Mucosa of rectum (tissue), 2 donors: ENCODE results near the gene SETD1B.
"Not testable (repeated sequence)": the region's sequence is repeated elsewhere in the genome, so short reads cannot be mapped to it uniquely, and the experiment has no call there.

Experiments used
- H3K27ac ChIP-seq, 2 donors: one replicate each; pipeline ENCODE4 v1.7.0; 2013; ENCODE audit warnings: inconsistent platforms in 2 of 2, low read depth in 2 of 2, low read length in 2 of 2
- H3K27me3 ChIP-seq, 2 donors: one replicate each; pipeline ENCODE4 v1.7.0; 2013; ENCODE audit warnings: low read length in 2 of 2; ENCODE audit not compliant: control insufficient read depth in 2 of 2, insufficient read depth in 2 of 2
- H3K36me3 ChIP-seq, 2 donors: one replicate each; pipeline ENCODE4 v1.7.0; 2013; ENCODE audit warnings: low read length in 2 of 2; ENCODE audit not compliant: control insufficient read depth in 2 of 2, insufficient read depth in 2 of 2
- H3K4me1 ChIP-seq, 2 donors: one replicate each; pipeline ENCODE4 v1.7.0; 2013; ENCODE audit warnings: low read length in 2 of 2, mild to moderate bottlenecking in 1 of 2; ENCODE audit not compliant: control insufficient read depth in 2 of 2, insufficient read depth in 2 of 2
- H3K4me3 ChIP-seq, 2 donors: one replicate each; pipeline ENCODE4 v1.7.0; 2013; ENCODE audit warnings: low read length in 2 of 2
- H3K9ac ChIP-seq, 2 donors: one replicate each; pipeline ENCODE4 v1.7.0; 2013; ENCODE audit warnings: low read length in 2 of 2, low read depth in 1 of 2, mild to moderate bottlenecking in 1 of 2
- H3K9me3 ChIP-seq, 2 donors: one replicate each; pipeline ENCODE4 v1.7.0; 2013; ENCODE audit warnings: low read length in 2 of 2; ENCODE audit not compliant: control insufficient read depth in 2 of 2
- donor health status: healthy.
- donor health status: Normal muscosa, but diverticular disease.

SETD1B gene

DNA sequence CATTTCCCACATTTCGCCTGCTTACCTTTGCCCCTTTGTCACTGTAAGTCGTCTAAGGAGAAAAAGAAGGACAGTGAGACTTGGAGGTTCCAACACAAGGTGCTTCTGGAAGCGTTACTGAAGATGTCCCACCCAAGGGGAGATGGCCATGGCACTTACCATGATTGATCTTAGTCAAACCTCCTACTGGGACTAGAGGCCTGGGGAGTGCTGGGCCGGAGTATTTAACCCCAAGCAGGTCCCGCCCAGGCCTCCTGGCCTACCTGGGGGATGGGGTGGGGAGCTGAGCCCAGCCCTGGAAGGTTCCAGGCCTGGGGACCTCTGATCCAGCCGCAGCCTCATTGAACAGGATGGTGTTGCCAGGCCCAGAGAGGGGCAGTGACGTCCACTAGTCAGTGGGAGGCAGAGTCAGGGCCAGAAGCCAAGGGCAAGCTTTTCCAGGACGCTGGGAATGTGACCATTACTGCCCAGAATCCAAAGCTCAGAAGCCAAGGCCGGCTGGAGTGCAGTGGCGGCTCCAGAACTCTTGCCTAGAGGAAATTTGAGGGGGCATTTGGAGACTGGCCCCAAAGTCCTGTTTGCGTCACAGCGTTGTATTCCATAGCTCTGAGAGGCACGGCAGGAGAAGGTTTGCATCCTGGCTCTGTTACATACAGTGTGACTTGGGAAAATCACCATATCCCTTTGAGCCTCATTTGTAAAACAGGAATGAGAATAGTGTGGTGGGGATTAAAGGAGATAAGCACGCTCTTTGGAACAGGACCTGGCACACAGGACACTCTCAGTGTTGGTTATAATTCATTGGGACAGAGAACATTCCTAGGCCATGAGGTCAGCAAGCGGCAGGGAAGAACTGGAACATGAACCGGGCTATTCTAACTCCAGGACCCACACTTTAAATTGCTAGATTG lies 55.1 kb downstream of the SETD1B start, which contains the start of gene HPD:
Gene HPD, minus strand, starts transcription at position 198 of the 911 bp plus-strand sequence. Its CDS starts 36 bp downstream, at position 162.
- Histone ChIP-seq H3K27me3 (no peaks in the 10 kb centered on the region), H3K4me1 (peaks cover 0 to 10% of the 10 kb centered on the region in 2 donors), H3K36me3 (no peaks in the 10 kb centered on the region), H3K27ac (peak within 1 kb of the TSS; percentile 76), H3K9ac (no peak within 1 kb of the TSS), H3K4me3 (no peak within 1 kb of the TSS), H3K9me3 (no peaks in the 10 kb centered on the region)

- H3K4me3 ChIP-seq: no peak overlapping the region
- no peaks in the 10 kb centered on the region for H3K9me3 ChIP-seq
- H3K9ac ChIP-seq: no peak overlapping the region
- no peaks in the 10 kb centered on the region for H3K36me3 ChIP-seq
- H3K4me1 ChIP-seq: peaks cover 0 to 10% of the 10 kb centered on the region in 2 donors
- H3K27ac ChIP-seq: no peak overlapping the region
- no peaks in the 10 kb centered on the region for H3K27me3 ChIP-seq
Measured at GRCh38 chr12:121860257-121860656, 56.4 kb downstream of the SETD1B start.

DNA sequence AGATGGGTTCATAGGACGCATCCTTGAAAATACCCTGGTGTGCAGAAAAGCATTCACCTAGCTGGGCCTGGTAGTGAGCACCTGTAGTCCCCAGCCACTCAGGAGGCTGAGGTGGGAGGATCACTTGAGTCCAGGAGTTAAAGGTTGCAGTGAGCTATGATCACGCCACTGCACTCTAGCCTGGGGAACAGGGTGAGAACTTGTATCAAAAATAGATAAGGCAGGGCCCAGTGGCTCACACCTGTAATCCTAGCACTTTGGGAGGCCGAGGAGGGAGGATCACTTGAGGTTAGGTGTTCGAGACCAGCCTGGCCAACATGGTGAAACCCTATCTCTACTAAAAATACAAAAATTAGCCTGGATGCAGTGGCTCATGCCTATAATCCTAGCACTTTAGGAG lies 56.9 kb downstream of the SETD1B start:
- not testable (repeated sequence) for H3K36me3 ChIP-seq, H3K4me3 ChIP-seq, H3K27ac ChIP-seq, H3K9me3 ChIP-seq, H3K27me3 ChIP-seq, H3K9ac ChIP-seq
- peaks cover 0 to 10% of the 10 kb centered on the region in 2 donors for H3K4me1 ChIP-seq

DNA sequence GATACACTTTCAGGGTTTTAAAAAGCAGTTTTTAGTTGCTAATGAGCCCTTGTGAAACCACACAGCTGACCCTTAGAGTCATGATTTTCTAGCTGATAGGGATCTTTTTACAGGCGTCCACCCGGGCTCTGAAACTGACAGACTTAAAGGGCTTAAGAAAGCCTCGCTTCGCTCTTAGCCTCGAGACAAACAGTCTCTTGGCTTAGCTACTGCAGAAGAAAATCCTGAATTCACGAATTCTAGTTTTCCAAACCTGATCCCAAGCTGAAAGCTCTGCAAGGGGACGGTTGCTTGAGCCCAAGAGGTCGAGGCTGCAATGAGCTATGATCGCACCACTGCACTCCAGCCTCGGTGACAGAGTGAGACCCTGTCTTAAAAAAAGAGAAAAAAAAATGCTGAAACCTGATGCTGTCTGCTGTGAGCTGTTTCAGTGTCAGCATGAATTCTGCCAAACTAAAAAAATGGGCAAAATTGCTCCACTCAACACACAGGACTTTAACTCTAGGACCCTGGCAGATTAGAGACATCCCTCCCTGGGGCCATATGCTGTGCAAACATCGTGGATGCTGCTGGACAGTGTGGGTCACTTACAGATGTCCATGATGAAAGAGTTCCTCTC lies 57.9 kb downstream of the SETD1B start:
- Histone ChIP-seq H3K9ac (no peak overlapping the region), H3K4me1 (peaks cover 0 to 10% of the 10 kb centered on the region in 2 donors), H3K27me3 (no peaks in the 10 kb centered on the region), H3K9me3 (no peaks in the 10 kb centered on the region), H3K36me3 (no peaks in the 10 kb centered on the region), H3K27ac (no peak overlapping the region), H3K4me3 (no peak overlapping the region)

DNA sequence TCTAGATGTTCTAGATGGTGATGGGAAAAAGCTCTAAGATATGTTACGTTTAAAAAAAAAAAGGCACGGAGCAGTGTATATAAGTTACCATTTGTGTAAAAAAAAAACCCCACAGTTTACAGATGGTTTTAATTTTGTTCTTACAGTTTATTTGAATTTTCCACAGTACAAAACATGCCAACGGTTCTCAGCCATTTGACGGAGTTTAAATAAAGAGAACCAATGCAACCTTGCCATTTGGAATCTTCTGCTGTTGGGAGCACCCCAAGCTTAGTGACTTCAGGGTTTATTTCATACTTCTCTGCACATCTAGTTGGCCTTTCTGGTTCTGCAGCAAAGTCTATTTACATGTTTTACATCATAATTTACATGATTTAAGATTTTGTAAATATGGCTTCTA lies 62.5 kb downstream of the SETD1B start:
- Histone ChIP-seq H3K4me3 (no peak overlapping the region), H3K4me1 (no peaks in the 10 kb centered on the region), H3K27me3 (no peaks in the 10 kb centered on the region), H3K27ac (no peak overlapping the region), H3K9ac (no peak overlapping the region), H3K9me3 (no peaks in the 10 kb centered on the region), H3K36me3 (no peaks in the 10 kb centered on the region)

DNA sequence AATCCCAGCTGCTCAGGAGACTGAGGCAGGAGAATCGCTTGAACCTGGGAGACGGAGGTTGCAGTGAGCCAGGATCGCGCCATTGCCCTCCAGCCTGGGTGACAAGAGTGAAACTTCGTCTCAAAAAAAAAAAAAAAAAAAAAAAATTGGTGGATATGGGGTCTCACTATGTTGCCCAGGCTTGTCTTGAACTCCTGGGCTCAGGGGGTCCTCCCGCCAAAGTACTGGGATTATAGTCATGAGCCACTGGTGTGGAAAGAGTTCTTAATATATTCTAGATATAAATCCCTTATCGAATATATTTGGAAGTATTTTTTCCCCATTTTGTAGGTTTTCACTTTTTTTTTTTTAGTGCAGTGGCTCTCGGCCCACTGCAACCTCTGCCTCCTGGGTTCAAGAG lies 65.4 kb downstream of the SETD1B start:
- not testable (repeated sequence) for H3K27me3 ChIP-seq, H3K4me3 ChIP-seq, H3K9me3 ChIP-seq, H3K9ac ChIP-seq, H3K4me1 ChIP-seq, H3K27ac ChIP-seq, H3K36me3 ChIP-seq

DNA sequence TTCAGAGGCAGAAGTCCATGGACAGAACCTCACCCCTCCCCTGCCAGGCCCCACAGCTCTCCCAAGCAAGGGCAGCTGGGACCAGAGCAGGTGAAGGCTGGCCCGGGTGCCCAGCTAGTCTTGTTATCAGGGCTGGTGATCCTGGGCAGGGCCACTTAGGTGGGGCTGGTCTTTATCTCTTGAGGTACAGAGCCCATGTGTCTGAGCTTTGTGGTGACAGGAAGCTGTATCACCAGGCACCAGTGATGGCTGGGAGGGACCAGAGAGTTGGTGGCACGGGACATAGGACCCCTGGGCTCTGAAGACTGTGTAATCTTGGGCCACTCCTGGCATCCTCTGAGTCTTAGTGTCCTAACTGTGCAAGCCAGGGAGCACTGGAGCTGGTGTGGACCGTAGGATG lies 67.7 kb downstream of the SETD1B start:
- no peak overlapping the region for H3K9ac ChIP-seq
- H3K36me3 ChIP-seq: no peaks in the 10 kb centered on the region
- no peak overlapping the region for H3K4me3 ChIP-seq
- no peaks in the 10 kb centered on the region for H3K9me3 ChIP-seq
- no peak overlapping the region for H3K27ac ChIP-seq
- H3K4me1 ChIP-seq: no peaks in the 10 kb centered on the region
- H3K27me3 ChIP-seq: no peaks in the 10 kb centered on the region

GRCh38 chr12:121872546-121873215 lies 68.9 kb downstream of the SETD1B start:
- Histone ChIP-seq H3K27ac (peak overlapping the region; percentile 13 to 23), H3K9me3 (no peaks in the 10 kb centered on the region), H3K4me1 (no peaks in the 10 kb centered on the region), H3K4me3 (no peak overlapping the region), H3K9ac (no peak overlapping the region), H3K36me3 (no peaks in the 10 kb centered on the region), H3K27me3 (no peaks in the 10 kb centered on the region)

DNA sequence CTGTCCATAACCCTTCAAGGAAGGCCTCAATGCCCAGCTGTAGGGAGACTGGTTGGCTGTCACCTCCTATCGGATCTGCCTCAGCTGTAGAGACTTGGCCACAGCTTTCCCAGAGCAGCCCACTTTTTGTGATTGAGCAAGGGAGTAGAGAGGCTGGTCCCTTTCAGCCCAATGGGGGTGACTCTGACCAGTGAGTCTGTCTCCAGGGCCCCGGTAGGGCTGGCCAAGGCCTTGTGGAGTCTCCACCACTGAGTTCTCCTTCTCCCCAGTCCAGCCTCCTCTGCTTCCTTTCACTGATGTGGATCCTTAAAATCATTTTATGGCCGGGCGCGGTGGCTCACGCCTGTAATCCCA lies 69.4 kb downstream of the SETD1B start:
- Histone ChIP-seq H3K27ac (peak overlapping the region; percentile 13 to 23), H3K4me3 (no peak overlapping the region), H3K9ac (no peak overlapping the region), H3K4me1 (no peaks in the 10 kb centered on the region), H3K36me3 (no peaks in the 10 kb centered on the region), H3K27me3 (no peaks in the 10 kb centered on the region), H3K9me3 (no peaks in the 10 kb centered on the region)

DNA sequence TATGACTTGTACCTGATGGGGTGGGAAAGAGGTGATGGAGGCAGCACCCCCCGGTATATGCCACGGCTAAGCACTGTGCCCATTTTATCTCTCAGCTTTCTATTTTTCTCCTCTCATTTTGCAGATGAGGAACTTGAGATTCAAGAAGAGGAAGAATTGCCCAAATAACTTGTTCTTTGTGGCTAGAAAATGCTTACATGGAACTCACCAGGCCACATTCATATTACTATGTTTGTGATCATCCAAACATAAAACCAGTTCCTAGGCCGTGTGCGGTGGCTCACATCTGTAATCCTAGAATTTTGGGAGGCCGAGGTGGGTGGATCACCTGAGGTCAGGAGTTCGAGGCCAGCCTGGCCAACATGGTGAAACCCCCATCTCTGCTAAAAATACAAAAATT lies 70.3 kb downstream of the SETD1B start:
- no peaks in the 10 kb centered on the region for H3K27me3 ChIP-seq
- no peaks in the 10 kb centered on the region for H3K4me1 ChIP-seq
- no peak overlapping the region for H3K27ac ChIP-seq
- no peaks in the 10 kb centered on the region for H3K9me3 ChIP-seq
- H3K9ac ChIP-seq: no peak overlapping the region
- H3K36me3 ChIP-seq: no peaks in the 10 kb centered on the region
- no peak overlapping the region for H3K4me3 ChIP-seq
